Peyer's patch (tissue), 4 donors: Measurements from ENCODE around the gene GDPD5. TPM values are rescaled to one million over a fixed set of nuclear protein-coding genes. Genes with fewer than 3 reads are reported as not detected.
A peak's percentile ranks its signal among the peaks of the same experiment; 100 is the strongest.

ENCODE experiments used
- DNase-seq, 3 donors: peaks; one replicate each; pipeline ENCODE4 v3.0.0-alpha.2; 2017 to 2019
- H3K27ac ChIP-seq, 4 donors: fragments of 200-600 bp; sonication (generic); one replicate each; pipeline ENCODE4 v1.5.1; 2016 to 2019
- H3K27me3 ChIP-seq, 2 donors: fragments of 200-600 bp; sonication (generic); one replicate each; pipeline ENCODE4 v1.5.1; 2019
- H3K36me3 ChIP-seq, 3 donors: fragments of 200-600 bp; sonication (generic); one replicate each; pipeline ENCODE4 v1.5.1; 2016 to 2019
- H3K4me1 ChIP-seq, 4 donors: fragments of 200-600 bp; sonication (generic); one replicate each; pipeline ENCODE4 v1.5.1; 2016 to 2019
- H3K4me3 ChIP-seq, 4 donors: fragments of 200-600 bp; sonication (generic); 1 replicate in 3 of 4; 2 replicates in 1 of 4; pipeline ENCODE4 v1.5.1; 2016 to 2019; ENCODE audit warnings: mild to moderate bottlenecking in 1 of 4
- H3K9me3 ChIP-seq, 4 donors: fragments of 200-600 bp; sonication (generic); one replicate each; pipeline ENCODE4 v1.5.1; 2016 to 2019; ENCODE audit warnings: mild to moderate bottlenecking in 1 of 4
- CTCF ChIP-seq, 6 experiments: fragments of 450-650 bp in 4 of 6; fragments of 200-600 bp in 2 of 6; sonication (generic) in 1 of 6; IDR thresholded peaks; one replicate each; pipeline ENCODE4 v1.5.1; 2017 to 2019; ENCODE audit warnings: antibody characterized with exemption in 6 of 6, mild to moderate bottlenecking in 3 of 6, moderate library complexity in 1 of 6
- POLR2A ChIP-seq, 2 donors: fragments of 450-650 bp; IDR thresholded peaks; one replicate each; pipeline ENCODE4 v1.5.1; 2017; ENCODE audit warnings: antibody characterized with exemption in 2 of 2, mild to moderate bottlenecking in 2 of 2, moderate library complexity in 2 of 2
- total RNA-seq, 4 donors: library from RNA; depleted of rRNA; stranded (reverse); fragments of >200 nt; gene quantifications; one replicate each; pipeline ENCODE4 v1.1.0, GENCODE V29; 2016

Gene GDPD5
- total RNA-seq, 4 donors from 2014 or later = 2.5 to 48.9 (median 22.2) TPM

DNA sequence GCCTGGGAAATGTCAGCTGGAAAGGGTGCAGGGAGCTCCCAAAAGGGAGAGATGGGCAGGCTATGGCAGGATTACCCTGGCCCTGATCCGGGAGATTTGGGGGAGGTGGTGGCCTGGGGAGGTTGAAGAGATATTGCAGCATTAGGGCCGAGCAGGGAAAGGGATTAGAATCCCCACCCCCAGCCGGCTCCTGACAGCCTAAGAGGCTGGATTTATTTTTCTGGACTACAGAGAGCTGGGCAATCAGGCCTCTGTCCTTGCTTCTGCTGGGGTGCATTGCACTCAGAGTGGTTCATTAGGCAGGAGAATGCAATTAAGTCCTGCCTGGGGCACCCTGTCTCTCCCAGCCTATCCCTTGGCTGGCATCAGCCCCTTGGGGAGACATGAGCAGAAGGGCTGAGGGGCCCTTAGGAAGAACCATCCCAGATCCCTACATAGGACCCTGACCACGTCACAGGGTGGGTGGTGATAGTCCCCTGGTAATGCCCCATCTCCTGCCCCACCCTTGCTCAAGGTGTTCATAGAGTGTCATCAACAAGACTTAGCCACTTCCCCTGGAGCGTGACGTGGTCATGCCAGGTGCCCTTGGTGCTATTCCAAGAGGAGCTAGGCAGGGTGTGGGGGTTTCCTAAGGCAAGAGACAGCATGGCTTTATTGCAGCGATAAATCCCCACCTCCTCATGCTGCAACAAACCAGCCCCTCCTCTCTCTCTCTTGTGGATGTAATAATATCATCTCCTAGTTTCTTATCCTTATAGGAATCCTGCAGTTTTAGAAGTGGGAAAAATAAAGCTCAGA is 54.4 kb downstream of the GDPD5 start:
- TF ChIP-seq CTCF (IDR thresholded peaks at IDR 0.05) = no peak
- TF ChIP-seq POLR2A (IDR thresholded peaks at IDR 0.05) = no peak
- Histone ChIP-seq H3K4me3 (no peak overlapping the region), H3K27ac (no peak overlapping the region), H3K36me3 (no peaks in the 10 kb centered on the region), H3K4me1 (peaks cover 0 to 9% (median 3%) of the 10 kb centered on the region in 4 donors), H3K9me3 (no peaks in the 10 kb centered on the region), H3K27me3 (no peaks in the 10 kb centered on the region)
- DNase-seq = peak in 1 of 3 donors; percentile 30

- DNase-seq = no peak
- H3K36me3 ChIP-seq = no peaks in the 10 kb centered on the region
- no peak overlapping the region for H3K27ac ChIP-seq
- H3K4me3 ChIP-seq = no peak overlapping the region
- H3K27me3 ChIP-seq = no peaks in the 10 kb centered on the region
- no peak for TF ChIP-seq CTCF (IDR thresholded peaks at IDR 0.05)
- no peak for TF ChIP-seq POLR2A (IDR thresholded peaks at IDR 0.05)
- H3K9me3 ChIP-seq = no peaks in the 10 kb centered on the region
- peaks cover 0 to 9% (median under 1%) of the 10 kb centered on the region in 4 donors for H3K4me1 ChIP-seq
These were observed 55.2 kb downstream of the GDPD5 start for GRCh38 chr11:75470476-75471080.

DNA sequence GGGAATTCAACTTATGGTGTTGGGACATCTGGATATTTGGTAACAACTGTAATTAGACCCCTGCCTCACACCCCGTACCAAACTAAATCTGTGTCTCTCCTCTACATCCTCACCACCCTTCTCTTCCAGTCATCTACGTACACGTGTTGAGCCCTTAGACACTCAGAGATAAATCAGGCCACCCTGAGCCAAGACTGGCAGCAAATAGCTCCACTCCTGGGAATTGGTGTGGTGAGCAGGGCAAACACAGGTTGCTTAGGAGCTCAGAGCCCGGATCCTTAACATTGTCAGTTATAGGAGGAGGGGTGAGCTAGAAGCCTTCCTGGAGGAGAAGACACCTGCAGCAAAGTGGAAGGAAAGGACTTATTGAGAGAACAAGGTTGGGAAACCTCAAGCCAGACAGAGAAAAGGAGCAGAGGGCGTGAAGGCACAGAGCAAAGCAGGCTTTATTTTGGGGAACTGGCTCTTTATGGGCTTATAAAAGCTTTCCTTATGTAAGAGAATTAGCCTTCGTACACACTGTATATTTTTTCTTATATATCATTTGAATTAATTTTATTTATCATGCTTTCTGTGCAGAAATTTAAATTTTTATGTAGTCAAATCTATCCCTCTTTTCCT is 55.8 kb downstream of the GDPD5 start:
- Histone ChIP-seq H3K4me3 (no peak overlapping the region), H3K27me3 (no peaks in the 10 kb centered on the region), H3K36me3 (no peaks in the 10 kb centered on the region), H3K9me3 (no peaks in the 10 kb centered on the region), H3K4me1 (peaks cover 0 to 6% (median 0%) of the 10 kb centered on the region in 4 donors), H3K27ac (no peak overlapping the region)
- TF ChIP-seq POLR2A (IDR thresholded peaks at IDR 0.05) (no peak), CTCF (IDR thresholded peaks at IDR 0.05) (no peak)
- no peak for DNase-seq

GRCh38 chr11:75468534-75469340 is 57.0 kb downstream of the GDPD5 start:
- no peaks in the 10 kb centered on the region for H3K36me3 ChIP-seq
- H3K27me3 ChIP-seq = no peaks in the 10 kb centered on the region
- no peak for TF ChIP-seq CTCF (IDR thresholded peaks at IDR 0.05)
- TF ChIP-seq POLR2A (IDR thresholded peaks at IDR 0.05) = no peak
- H3K4me3 ChIP-seq = no peak overlapping the region
- peak in 1 of 3 donors; percentile 59 for DNase-seq
- peaks cover 0 to 4% (median 0%) of the 10 kb centered on the region in 4 donors for H3K4me1 ChIP-seq
- no peak overlapping the region for H3K27ac ChIP-seq
- no peaks in the 10 kb centered on the region for H3K9me3 ChIP-seq

GRCh38 chr11:75467881-75468280 is 57.9 kb downstream of the GDPD5 start:
- no peak for DNase-seq
- Histone ChIP-seq H3K36me3 (no peaks in the 10 kb centered on the region), H3K4me3 (no peak overlapping the region), H3K4me1 (peaks cover 0 to 4% (median 0%) of the 10 kb centered on the region in 4 donors), H3K27me3 (no peaks in the 10 kb centered on the region), H3K27ac (no peak overlapping the region), H3K9me3 (no peaks in the 10 kb centered on the region)
- TF ChIP-seq CTCF (IDR thresholded peaks at IDR 0.05) = no peak
- no peak for TF ChIP-seq POLR2A (IDR thresholded peaks at IDR 0.05)
